NCI-H82 (cell line): ENCODE results near the gene ECM2.
A peak's percentile ranks its signal among the peaks of the same experiment; 100 is the strongest.

Experiments used
- DNase-seq: peaks from one replicate; lab custom pipeline; 2025; lab: John Stamatoyannopoulos, UW

ECM2 gene

DNA sequence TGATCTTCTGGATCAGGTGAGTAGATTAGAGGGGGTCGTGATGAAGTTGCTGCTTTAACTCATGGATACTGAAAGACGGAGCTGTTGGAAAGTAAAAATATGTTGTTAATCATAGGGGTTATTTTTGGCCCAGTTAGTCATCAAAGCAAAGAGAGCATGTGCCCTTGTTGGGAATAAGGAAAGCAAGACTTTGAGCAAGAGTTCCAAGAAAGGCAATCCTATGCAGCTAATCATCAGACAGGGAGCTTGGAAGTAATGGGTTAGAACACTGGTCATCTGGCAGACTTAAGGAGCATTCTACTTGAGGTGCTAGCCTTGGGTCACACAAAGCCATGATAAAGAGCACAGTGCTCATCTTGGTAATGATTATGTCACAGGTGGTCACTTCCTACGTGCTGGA is 71.8 kb downstream of the ECM2 start:
- no peak for DNase-seq

DNA sequence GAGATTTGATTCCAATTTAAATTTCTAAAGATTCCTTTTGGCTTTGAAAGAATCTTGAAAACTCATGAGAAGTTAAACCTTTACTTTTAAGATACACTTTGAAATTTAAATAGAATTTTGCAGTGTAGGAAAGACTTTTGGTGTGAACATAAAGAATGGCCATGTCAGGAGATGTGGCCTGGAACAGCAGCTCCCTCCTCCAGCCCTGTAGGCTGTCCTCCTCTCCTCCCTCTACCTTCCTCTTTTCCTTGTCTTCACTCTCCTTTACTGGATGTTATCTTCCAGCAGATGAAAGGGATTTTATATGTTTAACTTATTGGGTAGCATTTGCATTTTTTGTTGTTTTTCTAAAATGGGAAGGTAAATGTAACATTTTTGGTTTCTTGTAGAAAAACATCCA is 72.4 kb downstream of the ECM2 start:
- DNase-seq, result no peak

DNA sequence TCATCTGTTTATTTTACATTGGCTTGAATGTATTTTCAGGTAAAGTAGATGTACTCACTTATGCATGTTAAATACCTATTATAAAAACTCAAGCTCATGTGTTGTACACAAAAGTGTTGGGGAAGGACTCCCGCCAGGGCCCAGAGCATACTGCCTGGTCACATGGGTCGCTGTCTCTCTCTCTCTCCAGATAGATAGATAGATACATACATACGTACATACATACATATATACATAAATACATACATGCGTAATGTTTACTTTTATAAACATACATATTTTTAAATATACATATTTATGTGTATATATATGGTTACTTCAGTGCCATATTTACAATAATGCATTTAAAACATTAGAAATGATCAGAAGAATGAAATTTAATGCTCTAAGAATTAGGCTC is 78.2 kb downstream of the ECM2 start:
- no peak for DNase-seq

DNA sequence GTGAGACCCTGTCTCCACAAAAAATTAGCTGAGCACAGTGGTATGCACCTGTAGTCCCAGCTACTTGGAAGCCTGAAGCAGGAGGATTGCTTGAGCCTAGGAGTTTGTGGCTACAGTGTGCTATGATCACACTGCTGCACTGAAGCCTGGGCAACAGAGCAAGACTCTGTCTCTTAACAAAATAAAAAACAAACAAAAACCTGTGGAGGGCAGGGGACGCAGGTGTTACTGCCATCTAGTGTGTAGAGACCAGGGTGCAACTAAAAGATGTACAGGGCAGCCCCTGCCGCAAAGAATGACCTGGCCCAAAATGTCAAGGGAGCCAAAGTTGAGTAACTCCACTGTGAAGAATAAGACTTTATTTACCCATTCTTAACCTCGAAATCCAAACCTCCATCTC is 80.6 kb downstream of the ECM2 start:
- peak; percentile 53 for DNase-seq

DNA sequence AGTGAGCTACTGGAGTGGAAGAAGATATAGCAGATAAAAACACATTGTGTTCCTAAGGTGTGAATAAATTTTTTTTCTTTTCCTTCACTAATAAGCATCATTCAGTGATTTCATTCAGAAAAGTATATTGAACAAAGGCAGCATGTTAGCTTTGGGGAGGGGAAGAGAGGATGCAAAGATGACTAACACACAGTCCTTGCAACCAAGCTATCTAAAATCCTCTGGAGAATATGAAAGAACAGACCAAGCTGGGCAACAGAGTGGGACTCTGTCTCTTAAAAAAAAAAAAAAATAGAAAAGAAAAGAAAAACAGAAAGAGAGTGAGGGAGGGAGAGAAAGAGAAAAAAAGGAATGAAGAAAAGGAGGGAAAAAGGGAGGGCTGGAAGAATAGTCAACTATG is 89.3 kb downstream of the ECM2 start:
- DNase-seq, result no peak
